Left ventricle myocardium inferior (tissue), 1 donor: Measurements from ENCODE around the gene KRTAP10-9. TPM values are rescaled to one million over a fixed set of nuclear protein-coding genes. Genes with fewer than 3 reads are reported as not detected.

ENCODE experiments used
- DNase-seq: peaks from one replicate; pipeline ENCODE4 v3.0.0-alpha.2; 2020
- H3K27ac ChIP-seq: fragments of 200-600 bp; replicated peaks from 2 replicates; pipeline ENCODE4 v1.8.0; 2021
- H3K27me3 ChIP-seq: fragments of 200-600 bp; 2 replicates; pipeline ENCODE4 v1.8.0; 2021; ENCODE audit warnings: low read depth
- H3K36me3 ChIP-seq: fragments of 200-600 bp; 2 replicates; pipeline ENCODE4 v1.8.0; 2021
- H3K4me1 ChIP-seq: fragments of 200-600 bp; 2 replicates; pipeline ENCODE4 v1.8.0; 2021
- H3K4me3 ChIP-seq: fragments of 200-600 bp; 2 replicates; pipeline ENCODE4 v1.8.0; 2021; ENCODE audit warnings: mild to moderate bottlenecking, moderate library complexity
- H3K9me3 ChIP-seq: fragments of 200-600 bp; replicated peaks from 2 replicates; pipeline ENCODE4 v1.8.0; 2021
- intact Hi-C: fragments of 100-400 bp; cut with micrococcal nuclease; formaldehyde crosslinking; loops from one replicate; pipeline ENCODE4 v1.11.0; 2022
- total RNA-seq: library from RNA; stranded (reverse); fragmentation: NEBNext Ultra II Directional; extraction: Animal tissue kit (Norgen Biotek cat#: 25700); gene quantifications from one replicate; pipeline ENCODE4 v1.2.1, GENCODE V29; 2021
- TF ChIP-seq, protein P1 (sequence below): fragments of 200-600 bp; IDR thresholded peaks from 2 replicates; pipeline ENCODE4 v1.8.0; 2021; ENCODE audit warnings: antibody characterized with exemption, mild to moderate bottlenecking, borderline replicate concordance
- donor health status: DM: no; HTN: yes; CAD: no; lungs with severe emphysema.

The KRTAP10-9 gene
- total RNA-seq, 1 donor from 2014 or later, result not detected

DNA sequence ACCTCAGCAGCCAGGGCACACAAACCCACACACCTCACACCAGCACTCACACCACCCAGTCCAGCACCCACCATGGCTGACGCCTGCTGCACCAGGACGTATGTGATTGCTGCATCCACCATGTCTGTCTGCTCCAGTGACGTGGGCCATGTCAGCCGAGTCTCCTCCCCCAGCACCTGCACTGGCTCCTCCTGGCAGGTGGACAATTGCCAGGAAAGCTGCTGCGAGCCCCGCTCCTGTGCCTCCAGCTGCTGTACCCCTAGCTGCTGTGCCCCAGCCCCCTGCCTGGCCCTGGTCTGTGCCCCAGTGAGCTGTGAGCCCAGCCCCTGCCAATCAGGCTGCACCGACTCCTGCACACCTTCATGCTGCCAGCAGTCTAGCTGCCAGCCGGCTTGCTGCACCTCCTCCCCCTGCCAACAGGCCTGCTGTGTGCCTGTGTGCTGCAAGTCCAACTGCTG, 14.8 kb upstream of the KRTAP10-9 start, which contains the start of gene KRTAP10-8:
KRTAP10-8 (plus strand) TSS at position 51 of the 458 bp plus-strand sequence; CDS start at position 73, 22 bp downstream.
- Histone ChIP-seq H3K4me1 (no peaks in the 10 kb centered on the region), H3K36me3 (no peaks in the 10 kb centered on the region), H3K27me3 (peaks cover 33% of the 10 kb centered on the region), H3K9me3 (peaks cover 36% of the 10 kb centered on the region), H3K27ac (no peak within 1 kb of the TSS), H3K4me3 (no peak within 1 kb of the TSS)
- intact Hi-C loops, result no loop called here
- no peak for DNase-seq
- TF ChIP-seq, protein P1, sequence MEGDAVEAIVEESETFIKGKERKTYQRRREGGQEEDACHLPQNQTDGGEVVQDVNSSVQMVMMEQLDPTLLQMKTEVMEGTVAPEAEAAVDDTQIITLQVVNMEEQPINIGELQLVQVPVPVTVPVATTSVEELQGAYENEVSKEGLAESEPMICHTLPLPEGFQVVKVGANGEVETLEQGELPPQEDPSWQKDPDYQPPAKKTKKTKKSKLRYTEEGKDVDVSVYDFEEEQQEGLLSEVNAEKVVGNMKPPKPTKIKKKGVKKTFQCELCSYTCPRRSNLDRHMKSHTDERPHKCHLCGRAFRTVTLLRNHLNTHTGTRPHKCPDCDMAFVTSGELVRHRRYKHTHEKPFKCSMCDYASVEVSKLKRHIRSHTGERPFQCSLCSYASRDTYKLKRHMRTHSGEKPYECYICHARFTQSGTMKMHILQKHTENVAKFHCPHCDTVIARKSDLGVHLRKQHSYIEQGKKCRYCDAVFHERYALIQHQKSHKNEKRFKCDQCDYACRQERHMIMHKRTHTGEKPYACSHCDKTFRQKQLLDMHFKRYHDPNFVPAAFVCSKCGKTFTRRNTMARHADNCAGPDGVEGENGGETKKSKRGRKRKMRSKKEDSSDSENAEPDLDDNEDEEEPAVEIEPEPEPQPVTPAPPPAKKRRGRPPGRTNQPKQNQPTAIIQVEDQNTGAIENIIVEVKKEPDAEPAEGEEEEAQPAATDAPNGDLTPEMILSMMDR, result no peak

DNA sequence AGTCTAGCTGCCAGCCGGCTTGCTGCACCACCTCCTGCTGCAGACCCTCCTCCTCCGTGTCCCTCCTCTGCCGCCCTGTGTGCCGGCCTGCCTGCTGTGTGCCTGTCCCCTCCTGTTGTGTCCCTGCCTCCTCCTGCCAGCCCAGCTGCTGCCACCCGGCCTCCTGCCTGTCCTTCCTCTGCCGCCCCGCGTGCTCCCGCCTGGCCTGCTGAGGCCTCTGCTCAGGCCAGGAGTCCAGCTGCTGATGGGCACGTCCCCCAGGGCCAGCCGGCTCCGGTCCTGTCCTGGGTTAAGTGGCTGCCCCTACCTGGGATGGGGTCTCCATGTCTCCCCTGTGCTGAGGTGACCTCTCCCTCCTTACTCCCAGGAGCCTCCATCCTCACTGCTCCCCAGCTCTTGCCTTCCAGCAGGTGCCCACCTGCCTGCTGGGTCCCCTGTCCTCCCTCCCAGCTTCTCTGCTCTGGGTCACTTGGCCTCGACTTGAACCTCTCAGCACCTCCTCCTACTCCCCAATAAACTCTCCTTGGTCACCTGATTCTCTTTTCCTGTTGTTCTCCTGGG, 14.1 kb upstream of the KRTAP10-9 start:
- Histone ChIP-seq H3K36me3 (no peaks in the 10 kb centered on the region), H3K4me3 (no peak overlapping the region), H3K27ac (no peak overlapping the region), H3K9me3 (peaks cover 36% of the 10 kb centered on the region), H3K4me1 (no peaks in the 10 kb centered on the region), H3K27me3 (peaks cover 35% of the 10 kb centered on the region)
- TF ChIP-seq, protein P1, result no peak
- DNase-seq, result no peak
- intact Hi-C loops, result no loop called here

DNA sequence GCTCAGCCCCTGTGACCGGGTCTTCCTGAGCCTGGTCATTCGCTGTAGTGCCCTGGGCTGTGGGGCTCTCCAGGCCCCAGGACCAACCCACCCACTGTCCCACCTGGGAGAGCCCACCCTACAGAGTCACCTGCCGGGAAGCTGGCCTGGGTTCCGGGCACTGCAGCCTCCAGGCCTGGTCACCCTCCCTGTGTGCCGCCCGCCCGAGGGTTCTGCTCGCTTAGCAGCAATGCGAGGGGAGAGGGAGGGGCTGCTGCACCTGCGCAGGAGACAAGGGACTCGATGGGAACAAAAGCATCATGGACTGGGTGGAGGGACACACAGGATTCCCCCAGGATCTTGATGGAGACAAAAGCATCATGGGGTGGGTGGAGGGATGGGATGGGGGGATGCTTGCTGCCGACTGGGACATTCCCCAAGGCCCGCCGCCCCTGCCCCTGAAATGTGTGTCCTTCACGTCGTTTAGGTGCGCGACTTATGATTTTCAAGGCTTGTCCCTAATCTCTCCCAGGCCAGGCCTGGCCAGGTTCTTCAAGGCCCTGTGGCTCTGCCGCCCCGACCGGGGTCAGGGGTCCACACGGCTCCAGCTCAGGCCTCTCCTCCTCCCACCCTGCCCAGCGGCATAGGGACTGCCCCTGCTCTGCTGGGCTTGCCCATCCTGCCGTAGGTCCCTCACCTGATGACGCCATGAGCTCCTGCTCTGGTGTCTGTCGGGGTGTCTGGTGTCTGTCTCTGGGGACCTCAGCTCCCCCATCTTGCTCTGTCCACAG, 13.3 kb upstream of the KRTAP10-9 start:
- Histone ChIP-seq H3K4me3 (no peak overlapping the region), H3K9me3 (peaks cover 35% of the 10 kb centered on the region), H3K36me3 (no peaks in the 10 kb centered on the region), H3K27ac (no peak overlapping the region), H3K4me1 (no peaks in the 10 kb centered on the region), H3K27me3 (peaks cover 35% of the 10 kb centered on the region)
- DNase-seq, result no peak
- TF ChIP-seq, protein P1, result no peak
- intact Hi-C loops, result no loop called here

DNA sequence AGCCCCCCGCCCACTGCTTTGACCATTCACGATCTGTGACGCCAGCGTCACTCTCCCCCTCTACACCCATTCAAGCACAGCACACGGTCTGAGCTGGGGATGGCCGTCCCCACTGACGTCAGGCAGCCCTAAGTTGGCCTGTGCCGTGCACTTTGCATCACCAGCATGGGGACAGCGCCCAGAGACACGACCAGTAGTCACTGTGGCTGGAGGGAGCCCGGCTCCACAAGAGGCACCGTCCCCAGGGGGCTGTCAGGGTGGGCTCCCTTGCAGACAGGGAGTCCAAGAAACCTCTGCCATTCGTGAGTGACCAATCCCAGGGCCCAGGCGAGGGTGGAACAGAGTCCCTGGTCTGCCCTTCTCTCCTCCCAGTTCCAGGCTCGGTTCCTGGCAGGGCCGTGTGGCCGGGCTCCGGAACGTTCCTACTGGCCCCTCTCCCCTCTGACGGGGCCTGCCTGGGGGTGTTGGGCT, 12.7 kb upstream of the KRTAP10-9 start:
- DNase-seq, result no peak
- Histone ChIP-seq H3K36me3 (no peaks in the 10 kb centered on the region), H3K4me1 (no peaks in the 10 kb centered on the region), H3K27ac (no peak overlapping the region), H3K9me3 (peaks cover 28% of the 10 kb centered on the region), H3K27me3 (peaks cover 35% of the 10 kb centered on the region), H3K4me3 (no peak overlapping the region)
- intact Hi-C loops, result no loop called here
- TF ChIP-seq, protein P1, result no peak

DNA sequence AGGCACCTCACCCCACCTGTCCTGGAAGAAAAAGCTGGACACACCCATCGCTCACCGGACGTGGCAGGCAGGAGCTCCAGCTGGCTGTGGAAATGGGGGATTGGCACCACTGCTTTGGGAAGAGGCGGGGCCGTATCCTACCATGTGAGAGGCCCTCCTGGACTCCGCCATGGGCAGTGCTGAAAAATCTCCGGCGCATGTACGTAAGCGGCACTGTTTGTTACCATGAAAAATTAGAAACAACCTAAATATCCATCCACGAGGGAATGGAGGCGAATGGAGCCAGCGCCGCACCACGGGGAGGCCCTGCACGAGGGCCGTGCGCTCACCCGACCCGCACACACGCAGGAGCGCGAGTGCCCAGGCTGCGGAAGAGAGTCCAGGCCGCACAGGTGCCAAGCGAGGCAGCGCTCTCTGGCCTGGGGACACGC, 11.9 kb upstream of the KRTAP10-9 start:
- intact Hi-C loops, result no loop called here
- DNase-seq, result no peak
- Histone ChIP-seq H3K4me1 (no peaks in the 10 kb centered on the region), H3K9me3 (peaks cover 25% of the 10 kb centered on the region), H3K27me3 (peaks cover 35% of the 10 kb centered on the region), H3K27ac (no peak overlapping the region), H3K4me3 (no peak overlapping the region), H3K36me3 (no peaks in the 10 kb centered on the region)
- TF ChIP-seq, protein P1, result no peak
